Bronchial epithelial cell (primary cell): Measurements from ENCODE around the gene AQR. TPM values are rescaled to one million over a fixed set of nuclear protein-coding genes. Genes with fewer than 3 reads are reported as not detected.

Experiments used
- DNase-seq: peaks from one replicate; pipeline ENCODE4 v3.0.0-alpha.2; 2010; ENCODE audit warnings: low read depth
- FAIRE-seq: peaks from 2 replicates; lab custom pipeline; 2011; peaks lifted over from hg19 to GRCh38; lab: Jason Lieb, UNC
- H3K27me3 ChIP-seq: 2 replicates; pipeline ENCODE4 v1.5.1; 2011; ENCODE audit warnings: low read length; ENCODE audit not compliant: control insufficient read depth, insufficient read depth
- H3K36me3 ChIP-seq: 2 replicates; pipeline ENCODE4 v1.5.1; 2011; ENCODE audit warnings: low read length; ENCODE audit not compliant: control insufficient read depth, insufficient read depth
- H3K4me3 ChIP-seq: 2 replicates; pipeline ENCODE4 v1.5.1; 2011; ENCODE audit warnings: mild to moderate bottlenecking, low read depth, low read length, control low read depth
- total RNA-seq: library from RNA; depleted of rRNA; stranded (reverse); fragments of >200 nt; gene quantifications from 2 replicates; pipeline ENCODE4 v1.2.1, GENCODE V29; 2014
- TF ChIP-seq, protein P1 (sequence below): IDR thresholded peaks from 2 replicates; pipeline ENCODE4 v1.5.1; 2011; ENCODE audit warnings: mild to moderate bottlenecking, moderate library complexity, low read length, control low read depth, inconsistent platforms; ENCODE audit not compliant: insufficient read depth, severe bottlenecking

The AQR gene
- total RNA-seq, 1 donor from 2014 or later = 14.7 TPM

- TF ChIP-seq, protein P1, sequence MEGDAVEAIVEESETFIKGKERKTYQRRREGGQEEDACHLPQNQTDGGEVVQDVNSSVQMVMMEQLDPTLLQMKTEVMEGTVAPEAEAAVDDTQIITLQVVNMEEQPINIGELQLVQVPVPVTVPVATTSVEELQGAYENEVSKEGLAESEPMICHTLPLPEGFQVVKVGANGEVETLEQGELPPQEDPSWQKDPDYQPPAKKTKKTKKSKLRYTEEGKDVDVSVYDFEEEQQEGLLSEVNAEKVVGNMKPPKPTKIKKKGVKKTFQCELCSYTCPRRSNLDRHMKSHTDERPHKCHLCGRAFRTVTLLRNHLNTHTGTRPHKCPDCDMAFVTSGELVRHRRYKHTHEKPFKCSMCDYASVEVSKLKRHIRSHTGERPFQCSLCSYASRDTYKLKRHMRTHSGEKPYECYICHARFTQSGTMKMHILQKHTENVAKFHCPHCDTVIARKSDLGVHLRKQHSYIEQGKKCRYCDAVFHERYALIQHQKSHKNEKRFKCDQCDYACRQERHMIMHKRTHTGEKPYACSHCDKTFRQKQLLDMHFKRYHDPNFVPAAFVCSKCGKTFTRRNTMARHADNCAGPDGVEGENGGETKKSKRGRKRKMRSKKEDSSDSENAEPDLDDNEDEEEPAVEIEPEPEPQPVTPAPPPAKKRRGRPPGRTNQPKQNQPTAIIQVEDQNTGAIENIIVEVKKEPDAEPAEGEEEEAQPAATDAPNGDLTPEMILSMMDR = no peak
- DNase-seq = no peak
Observed at GRCh38 chr15:34892963-34893591, 76.5 kb downstream of the AQR start.

GRCh38 chr15:34890424-34890823 lies 79.1 kb downstream of the AQR start:
- Histone ChIP-seq H3K36me3 (peaks cover 7% of the 10 kb centered on the region), H3K4me3 (no peak overlapping the region), H3K27me3 (no peaks in the 10 kb centered on the region)
- FAIRE-seq (no peak), DNase-seq (no peak)
- TF ChIP-seq, protein P1 = no peak

More at GRCh38 chr15:34892963-34893591, 76.5 kb downstream of the AQR start:
- no peak for FAIRE-seq
- H3K4me3 ChIP-seq = no peak overlapping the region
- H3K36me3 ChIP-seq = peaks cover 6% of the 10 kb centered on the region
- H3K27me3 ChIP-seq = no peaks in the 10 kb centered on the region

GRCh38 chr15:34889476-34889875 lies 80.1 kb downstream of the AQR start:
- Histone ChIP-seq H3K4me3 (no peak overlapping the region), H3K36me3 (peaks cover 7% of the 10 kb centered on the region), H3K27me3 (no peaks in the 10 kb centered on the region)
- no peak for FAIRE-seq
- DNase-seq = peak; percentile 3
- TF ChIP-seq, protein P1 = no peak

- TF ChIP-seq, protein P1 = no peak
- no peak for FAIRE-seq
- DNase-seq = no peak
- no peak overlapping the region for H3K4me3 ChIP-seq
- H3K27me3 ChIP-seq = no peaks in the 10 kb centered on the region
- H3K36me3 ChIP-seq = peaks cover 4% of the 10 kb centered on the region
Observed at GRCh38 chr15:34886134-34886533, 83.4 kb downstream of the AQR start.

- FAIRE-seq (no peak), DNase-seq (peak; percentile 2)
- no peak overlapping the region for H3K4me3 ChIP-seq
- no peaks in the 10 kb centered on the region for H3K27me3 ChIP-seq
- TF ChIP-seq, protein P1 = no peak
- H3K36me3 ChIP-seq = peaks cover 4% of the 10 kb centered on the region
Observed at GRCh38 chr15:34883633-34884032, 85.9 kb downstream of the AQR start.

DNA sequence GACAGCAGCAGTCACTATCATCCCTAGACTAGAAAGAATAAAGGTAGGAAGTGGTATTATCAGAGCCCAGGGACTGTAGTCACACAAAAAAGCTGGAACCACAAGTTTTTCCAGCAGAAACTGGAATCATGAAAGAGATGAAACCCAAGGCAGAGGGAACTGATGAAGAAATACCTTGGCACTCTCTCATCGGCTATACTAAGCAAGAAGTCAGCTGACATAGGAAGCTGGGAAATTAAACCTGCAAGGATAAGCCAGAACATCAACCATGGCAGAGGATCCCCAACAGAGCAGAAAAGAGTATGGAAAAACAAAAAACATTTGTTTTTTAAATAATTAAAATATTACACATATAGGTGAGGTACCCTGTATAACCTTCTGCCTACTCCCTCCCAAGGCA lies 86.5 kb downstream of the AQR start:
- H3K36me3 ChIP-seq = peaks cover 4% of the 10 kb centered on the region
- no peak overlapping the region for H3K4me3 ChIP-seq
- TF ChIP-seq, protein P1 = no peak
- FAIRE-seq (no peak), DNase-seq (no peak)
- H3K27me3 ChIP-seq = no peaks in the 10 kb centered on the region
